GM18517 (cell line): ENCODE measurements around the gene MTFR1L.

ENCODE experiments used
- ATAC-seq: cut with Tn5 transposase; IDR thresholded peaks from one replicate; pipeline ENCODE4 v1.9.1; 2021; ENCODE audit warnings: mild to moderate bottlenecking, moderate library complexity; ENCODE audit not compliant: unreplicated experiment

MTFR1L gene

GRCh38 chr1:25875856-25876692, 56.3 kb downstream of the MTFR1L start:
- no peak for ATAC-seq

DNA sequence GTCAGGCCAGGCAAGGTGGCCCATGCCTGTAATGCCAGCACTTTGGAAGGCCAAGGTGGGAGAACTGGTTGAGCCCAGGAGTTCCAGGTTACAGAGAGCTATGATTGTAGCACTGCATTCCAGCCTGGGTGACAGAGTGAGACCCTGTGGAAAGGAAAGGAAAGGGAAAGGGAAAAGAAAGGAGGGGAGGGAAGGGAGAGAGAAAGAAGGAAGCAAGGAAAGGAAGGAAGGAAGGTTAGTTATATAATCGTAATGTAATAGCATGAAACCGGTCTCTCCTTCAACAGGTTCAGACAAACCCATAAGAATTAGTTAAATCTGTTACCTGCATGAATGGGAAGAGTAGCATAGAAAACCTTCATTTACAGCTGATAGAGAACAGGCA, 56.9 kb downstream of the MTFR1L start:
- no peak for ATAC-seq

- no peak for ATAC-seq
These were observed 57.4 kb downstream of the MTFR1L start for GRCh38 chr1:25877155-25877554.

DNA sequence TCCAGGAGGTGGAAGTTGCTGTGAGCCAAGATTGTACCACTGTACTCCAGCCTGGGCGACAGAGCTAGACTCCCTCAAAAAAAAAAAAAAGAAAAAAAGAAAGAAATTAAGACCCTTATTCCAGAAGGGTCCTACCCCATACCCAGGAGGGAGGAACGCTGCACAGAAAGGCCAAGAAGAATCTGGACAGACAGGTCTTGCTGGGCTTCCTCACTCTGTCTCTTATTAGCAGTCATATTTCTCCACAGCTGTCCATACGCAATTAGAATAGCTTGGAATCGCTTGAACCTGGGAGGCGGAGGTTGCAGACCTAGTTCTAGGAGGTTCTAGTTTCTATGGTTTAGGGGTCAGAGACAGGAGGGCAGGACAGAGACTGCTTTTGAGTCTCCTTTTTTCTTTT, 58.9 kb downstream of the MTFR1L start:
- no peak for ATAC-seq

DNA sequence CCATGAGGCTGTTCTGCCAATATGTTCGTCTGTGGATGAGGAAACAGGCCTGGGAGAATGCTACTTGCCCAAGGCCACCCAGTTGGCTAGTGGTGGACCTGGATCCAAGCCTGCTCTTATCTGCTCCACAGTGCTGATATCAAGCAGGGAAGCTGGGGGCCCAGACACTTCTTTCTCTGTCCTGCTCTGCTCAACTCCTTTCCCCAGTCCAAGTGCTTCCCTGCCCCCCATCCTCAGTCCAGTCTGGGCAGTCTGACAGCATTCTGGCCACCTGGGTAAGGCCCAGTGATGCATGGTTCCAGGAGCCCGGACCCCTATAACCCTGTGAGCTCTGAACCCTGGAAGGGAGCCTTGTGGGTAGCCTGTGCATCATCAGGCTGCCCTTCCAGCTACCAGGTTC, 59.9 kb downstream of the MTFR1L start:
- no peak for ATAC-seq

- no peak for ATAC-seq
These were observed 60.8 kb downstream of the MTFR1L start for GRCh38 chr1:25880518-25880917.

DNA sequence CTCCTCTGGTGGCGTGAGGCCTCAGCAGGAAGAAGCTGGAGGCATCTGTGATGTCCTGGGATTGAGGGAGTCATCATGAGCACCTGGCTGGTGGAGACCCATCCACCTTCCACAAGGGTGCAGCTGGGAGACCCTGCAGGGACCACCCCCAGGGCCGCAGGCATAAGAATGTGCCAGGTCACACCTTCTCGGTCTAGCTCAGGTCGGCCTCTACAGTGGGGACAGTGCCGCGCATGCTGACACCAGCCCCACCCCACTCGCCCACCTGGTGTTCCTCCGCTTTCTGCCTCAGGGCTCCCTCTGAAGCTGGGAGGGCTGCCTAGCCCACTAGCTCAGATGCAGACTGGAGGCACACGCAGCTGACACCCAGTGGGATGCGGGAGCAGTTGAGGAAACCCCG, 61.5 kb downstream of the MTFR1L start:
- no peak for ATAC-seq
